K562 treated with DMSO at 1 percent for 4 hours (cell line): Measurements from ENCODE around the gene SLC30A3. TPM values are rescaled to one million over a fixed set of nuclear protein-coding genes. Genes with fewer than 3 reads are reported as not detected.

Experiments
- total RNA-seq: library from RNA; unstranded; fragments of 300-600 nt; gene quantifications from 2 replicates; pipeline ENCODE4 v1.2.3, GENCODE V29; 2022; ENCODE audit not compliant: insufficient read depth

The SLC30A3 gene, protein sequence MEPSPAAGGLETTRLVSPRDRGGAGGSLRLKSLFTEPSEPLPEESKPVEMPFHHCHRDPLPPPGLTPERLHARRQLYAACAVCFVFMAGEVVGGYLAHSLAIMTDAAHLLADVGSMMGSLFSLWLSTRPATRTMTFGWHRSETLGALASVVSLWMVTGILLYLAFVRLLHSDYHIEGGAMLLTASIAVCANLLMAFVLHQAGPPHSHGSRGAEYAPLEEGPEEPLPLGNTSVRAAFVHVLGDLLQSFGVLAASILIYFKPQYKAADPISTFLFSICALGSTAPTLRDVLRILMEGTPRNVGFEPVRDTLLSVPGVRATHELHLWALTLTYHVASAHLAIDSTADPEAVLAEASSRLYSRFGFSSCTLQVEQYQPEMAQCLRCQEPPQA
- 0.60 and 1.5 TPM in 2 replicates for total RNA-seq

DNA sequence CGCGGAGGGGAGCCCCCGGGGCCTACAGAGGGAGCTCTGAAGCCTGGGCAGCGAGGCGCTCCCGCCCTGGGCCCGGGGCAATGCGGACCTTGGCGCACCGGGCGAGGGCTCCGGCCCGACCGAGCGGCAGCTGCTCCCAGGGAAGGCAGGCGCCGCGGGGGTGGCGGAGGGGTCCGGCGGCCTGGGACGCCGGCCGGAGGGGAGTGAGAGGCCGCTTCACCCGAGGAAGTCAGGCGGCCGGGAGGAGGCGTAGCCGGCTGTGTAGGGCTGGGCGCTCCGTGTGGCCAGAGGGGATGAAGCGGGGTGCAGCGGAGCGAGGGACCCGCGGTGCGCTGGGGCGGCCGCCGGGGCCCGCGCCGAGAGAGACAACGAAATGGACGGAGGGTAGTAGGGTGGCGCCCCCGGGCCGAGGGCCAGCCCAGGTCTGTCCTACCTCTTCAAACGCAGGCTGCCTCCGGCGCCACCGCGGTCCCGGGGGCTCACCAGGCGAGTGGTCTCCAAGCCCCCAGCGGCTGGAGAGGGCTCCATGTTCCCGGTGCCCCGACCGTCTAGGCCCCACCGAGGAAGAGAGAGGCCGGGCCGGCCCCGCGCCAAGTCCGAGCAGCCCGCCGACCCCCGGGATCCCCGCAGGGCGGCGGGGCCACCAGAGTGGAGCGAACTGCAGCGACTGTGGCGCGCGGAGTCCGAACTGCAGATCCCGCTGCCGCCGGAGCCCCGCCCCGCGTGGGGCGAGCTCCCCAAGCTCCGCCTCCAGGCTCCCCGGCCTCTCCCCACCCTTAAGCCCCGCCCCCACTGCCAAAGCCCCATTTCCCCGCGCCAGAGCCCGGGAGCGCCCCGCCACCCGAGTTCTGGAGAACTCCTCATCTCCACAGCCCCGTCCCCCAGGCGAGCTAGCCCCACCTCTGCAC is at the start of gene SLC30A3:
Gene SLC30A3 (minus strand): TSS at position 669 of the 908 bp plus-strand sequence. CDS start 141 bp downstream, at position 528.

DNA sequence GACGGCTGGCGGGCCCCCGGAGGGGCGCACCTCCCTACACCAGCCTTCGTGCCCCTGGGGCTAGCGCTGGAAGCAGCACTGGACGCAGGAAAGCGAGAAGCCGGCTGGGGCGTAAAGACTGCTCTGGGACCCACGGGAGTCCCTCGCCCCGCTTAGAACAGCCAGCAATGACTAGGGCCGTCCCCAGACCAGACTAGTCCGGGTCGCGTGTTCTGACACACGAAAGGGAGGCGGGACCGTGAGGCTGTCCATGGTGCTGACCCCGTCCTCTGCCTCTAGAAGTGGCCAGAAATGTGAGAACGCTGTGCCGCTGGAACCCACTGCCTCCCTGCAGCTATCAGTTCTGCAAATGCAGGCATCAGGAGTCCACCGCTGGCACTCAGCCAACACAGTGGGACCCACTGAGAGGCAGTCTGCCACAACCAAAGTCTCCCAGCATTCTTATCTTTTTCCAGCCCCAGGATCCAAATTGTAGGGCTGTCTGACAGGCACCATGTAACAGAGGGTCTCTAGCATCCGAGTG is 45.6 kb upstream of the SLC30A3 start, which contains the start of gene UCN:
Gene UCN (minus strand): TSS at position 87 of the 523 bp plus-strand sequence. CDS start 550 bp downstream, outside the sequence.

GRCh38 chr2:27281855-27282559 is 19.2 kb upstream of the SLC30A3 start, which contains the start of gene TRIM54:
TRIM54 (plus strand) TSS chr2:27282429; CDS start chr2:27282732, 303 bp downstream.

GRCh38 chr2:27275211-27276150 is 12.6 kb upstream of the SLC30A3 start, which contains the start of gene DNAJC5G:
DNAJC5G (plus strand) TSS chr2:27275433; CDS start chr2:27276729, 1,296 bp downstream.

GRCh38 chr2:27217173-27218121 is 45.4 kb downstream of the SLC30A3 start, which contains the start of gene CAD:
CAD (plus strand) TSS chr2:27217369; CDS start chr2:27217552, 183 bp downstream.

DNA sequence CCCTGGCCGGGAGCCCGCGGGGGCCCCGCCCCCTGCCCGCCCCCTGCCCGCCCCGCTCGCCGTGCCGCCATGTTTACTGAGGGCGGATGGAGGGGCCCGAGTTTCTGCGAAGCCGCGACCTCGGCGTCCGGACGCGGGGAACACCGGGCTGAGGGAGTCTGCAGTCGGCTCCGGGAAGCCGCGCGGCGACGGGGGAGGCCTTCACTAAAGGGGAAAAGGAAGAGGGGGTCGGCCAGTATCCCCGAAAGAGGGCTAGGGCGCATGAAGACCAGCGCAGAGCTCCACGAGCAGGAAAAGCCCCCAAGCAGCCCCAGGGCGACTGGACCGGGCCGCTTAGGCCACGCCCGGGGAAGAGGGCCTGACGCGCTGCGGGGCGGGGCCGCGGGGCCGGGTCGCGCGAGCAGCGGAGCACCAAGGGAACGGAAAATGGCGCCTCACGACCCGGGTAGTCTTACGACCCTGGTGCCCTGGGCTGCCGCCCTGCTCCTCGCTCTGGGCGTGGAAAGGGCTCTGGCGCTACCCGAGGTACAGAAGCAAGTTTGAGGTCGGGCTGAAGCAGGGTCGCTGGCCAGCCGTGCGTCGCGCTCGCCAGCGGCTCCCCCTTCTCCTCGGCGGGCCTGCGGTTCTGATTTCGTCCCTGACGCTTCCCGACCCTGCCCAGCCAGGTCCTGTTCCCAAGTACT is 50.8 kb downstream of the SLC30A3 start, which contains the start of the genes ATRAID and SLC5A6:
Gene ATRAID (plus strand): TSS at position 99 of the 683 bp plus-strand sequence. CDS start 328 bp downstream, at position 427.
Gene SLC5A6 (minus strand): TSS at position 326 of the 683 bp plus-strand sequence. CDS start 4,618 bp downstream, outside the sequence.

Other genes with a start within 250 kb of the SLC30A3 start
- gene TMEM214, start 230.1 kb downstream of the SLC30A3 start, total RNA-seq, result 99.6 and 101 TPM in 2 replicates
- 45.1 and 50.9 TPM in 2 replicates for gene AGBL5, start 211.4 kb downstream of the SLC30A3 start, total RNA-seq
- gene OST4, start 191.4 kb downstream of the SLC30A3 start, total RNA-seq, result 210 and 258 TPM in 2 replicates
- 1.2 and 1.4 TPM in 2 replicates for gene EMILIN1, start 184.4 kb downstream of the SLC30A3 start, total RNA-seq
- 17.1 and 19.4 TPM in 2 replicates for gene KHK, start 176.3 kb downstream of the SLC30A3 start, total RNA-seq
- 1.3 TPM in 1 of 2 replicates, not detected in the other for gene CGREF1, start 143.9 kb downstream of the SLC30A3 start, total RNA-seq
- not detected in 2 replicates for gene ABHD1, start 139.2 kb downstream of the SLC30A3 start, total RNA-seq
- 71.3 and 72.7 TPM in 2 replicates for gene PREB, start 128.4 kb downstream of the SLC30A3 start, total RNA-seq
- not detected in 2 replicates for gene PRR30, start 123.6 kb downstream of the SLC30A3 start, total RNA-seq
- not detected in 2 replicates for gene TCF23, start 114.0 kb downstream of the SLC30A3 start, total RNA-seq
- gene ATRAID, start 51.0 kb downstream of the SLC30A3 start, total RNA-seq, result 87.2 and 192 TPM in 2 replicates
- gene SLC5A6, start 50.8 kb downstream of the SLC30A3 start, total RNA-seq, result 36.2 and 42.0 TPM in 2 replicates
- 56.2 and 60.6 TPM in 2 replicates for gene CAD, start 45.7 kb downstream of the SLC30A3 start, total RNA-seq
- gene DNAJC5G, start 12.4 kb upstream of the SLC30A3 start, total RNA-seq, result not detected in 2 replicates
- not detected in 2 replicates for gene TRIM54, start 19.4 kb upstream of the SLC30A3 start, total RNA-seq
- gene UCN, start 45.4 kb upstream of the SLC30A3 start, total RNA-seq, result 5.5 and 7.0 TPM in 2 replicates
- 62.7 and 64.9 TPM in 2 replicates for gene MPV17, start 60.0 kb upstream of the SLC30A3 start, total RNA-seq
- gene GTF3C2, start 93.7 kb upstream of the SLC30A3 start, total RNA-seq, result 36.2 and 43.2 TPM in 2 replicates
- gene EIF2B4, start 107.3 kb upstream of the SLC30A3 start, total RNA-seq, result 46.9 and 57.9 TPM in 2 replicates
- gene SNX17, start 107.6 kb upstream of the SLC30A3 start, total RNA-seq, result 72.9 and 81.1 TPM in 2 replicates
- 10.0 and 12.0 TPM in 2 replicates for gene ZNF513, start 117.7 kb upstream of the SLC30A3 start, total RNA-seq
- gene PPM1G, start 146.5 kb upstream of the SLC30A3 start, total RNA-seq, result 126 and 139 TPM in 2 replicates
- gene NRBP1, start 165.6 kb upstream of the SLC30A3 start, total RNA-seq, result 56.6 and 73.3 TPM in 2 replicates
- 1.9 TPM in 2 replicates for gene KRTCAP3, start 179.3 kb upstream of the SLC30A3 start, total RNA-seq
- gene IFT172, start 226.7 kb upstream of the SLC30A3 start, total RNA-seq, result 7.5 and 11.8 TPM in 2 replicates
- 19.7 and 20.8 TPM in 2 replicates for gene FNDC4, start 232.2 kb upstream of the SLC30A3 start, total RNA-seq
- gene GCKR, start 233.8 kb upstream of the SLC30A3 start, total RNA-seq, result 0.75 TPM in 1 of 2 replicates, not detected in the other